ENCODE data around the gene YPEL1.
"Not testable (repeated sequence)": the region's sequence is repeated elsewhere in the genome, so short reads cannot be mapped to it uniquely, and the experiment has no call there.

YPEL1 gene

GRCh38 chr22:21697880-21698279 is 37.7 kb downstream of the YPEL1 start:
- FAIRE-seq, result no peak

GRCh38 chr22:21697021-21697771 is 38.4 kb downstream of the YPEL1 start:
- FAIRE-seq, result no peak

- no peak for FAIRE-seq
These were observed 39.5 kb downstream of the YPEL1 start for GRCh38 chr22:21696115-21696514.

- no peak for FAIRE-seq
These were observed 40.0 kb downstream of the YPEL1 start for GRCh38 chr22:21695430-21696085.

GRCh38 chr22:21694795-21695429 is 40.7 kb downstream of the YPEL1 start:
- FAIRE-seq, result no peak

- FAIRE-seq, result no peak
These were observed 41.2 kb downstream of the YPEL1 start for GRCh38 chr22:21694394-21694793.

GRCh38 chr22:21693999-21694341 is 41.6 kb downstream of the YPEL1 start:
- no peak for FAIRE-seq

GRCh38 chr22:21693333-21693998 is 42.1 kb downstream of the YPEL1 start:
- no peak for FAIRE-seq

- FAIRE-seq, result not testable (repeated sequence)
These were observed 42.7 kb downstream of the YPEL1 start for GRCh38 chr22:21692856-21693255.

- no peak for FAIRE-seq
These were observed 43.8 kb downstream of the YPEL1 start for GRCh38 chr22:21691816-21692215.

GRCh38 chr22:21690401-21690801 is 45.2 kb downstream of the YPEL1 start:
- no peak for FAIRE-seq

GRCh38 chr22:21688706-21689381 is 46.8 kb downstream of the YPEL1 start:
- no peak for FAIRE-seq

GRCh38 chr22:21688341-21688705 is 47.3 kb downstream of the YPEL1 start:
- no peak for FAIRE-seq

- FAIRE-seq, result no peak
These were observed 47.8 kb downstream of the YPEL1 start for GRCh38 chr22:21687685-21688259.

- FAIRE-seq, result no peak
These were observed 48.8 kb downstream of the YPEL1 start for GRCh38 chr22:21686634-21687393.

GRCh38 chr22:21686193-21686608 is 49.4 kb downstream of the YPEL1 start:
- no peak for FAIRE-seq

GRCh38 chr22:21685164-21685513 is 50.5 kb downstream of the YPEL1 start:
- no peak for FAIRE-seq

GRCh38 chr22:21684492-21685163 is 51.0 kb downstream of the YPEL1 start:
- FAIRE-seq, result no peak

- FAIRE-seq, result no peak
These were observed 52.2 kb downstream of the YPEL1 start for GRCh38 chr22:21683401-21683811.

- no peak for FAIRE-seq
These were observed 53.0 kb downstream of the YPEL1 start for GRCh38 chr22:21682385-21683175.

Measured in A204.1 (cell line).